Myocyte (in vitro differentiated cells): ENCODE measurements around the gene HOXB4. TPM values are rescaled to one million over a fixed set of nuclear protein-coding genes. Genes with fewer than 3 reads are reported as not detected.

Experiments used
- DNase-seq: peaks from one replicate; pipeline ENCODE4 v3.0.0-alpha.2; 2012; ENCODE audit warnings: low read depth
- total RNA-seq: library from RNA; depleted of rRNA; stranded (reverse); fragments of >200 nt; gene quantifications from 2 replicates; pipeline ENCODE4 v1.2.3, GENCODE V29; 2014

The HOXB4 gene
- total RNA-seq, 1 donor from 2014 or later: 4.1 TPM

DNA sequence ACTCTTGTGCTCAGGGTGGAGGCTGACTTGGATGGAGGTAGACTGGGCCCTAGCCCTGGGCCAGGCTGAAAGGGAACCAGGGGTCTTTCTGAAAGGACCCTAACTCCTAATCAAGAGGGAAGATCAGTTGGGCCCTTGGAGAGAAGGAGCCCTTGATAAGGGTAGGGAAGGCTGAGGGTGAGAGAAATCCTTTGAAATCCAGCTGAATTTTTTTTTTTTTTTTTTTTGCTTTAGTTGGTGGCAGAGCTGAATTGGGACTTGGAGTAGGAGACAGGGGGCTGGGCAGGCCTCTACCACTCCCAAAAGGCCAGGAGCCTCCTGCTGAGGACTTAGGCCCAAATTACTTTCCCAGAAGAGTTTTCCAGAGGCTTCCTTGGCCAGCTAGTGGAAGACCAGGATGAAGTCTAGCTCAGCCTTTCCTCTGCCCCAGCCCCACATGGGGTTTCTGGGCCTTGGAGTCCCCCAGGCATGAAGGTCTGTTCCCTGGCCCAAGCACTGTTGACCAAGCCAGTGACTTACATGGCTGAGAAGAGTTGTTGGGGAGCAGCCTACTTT lies 12.5 kb upstream of the HOXB4 start:
- no peak for DNase-seq

DNA sequence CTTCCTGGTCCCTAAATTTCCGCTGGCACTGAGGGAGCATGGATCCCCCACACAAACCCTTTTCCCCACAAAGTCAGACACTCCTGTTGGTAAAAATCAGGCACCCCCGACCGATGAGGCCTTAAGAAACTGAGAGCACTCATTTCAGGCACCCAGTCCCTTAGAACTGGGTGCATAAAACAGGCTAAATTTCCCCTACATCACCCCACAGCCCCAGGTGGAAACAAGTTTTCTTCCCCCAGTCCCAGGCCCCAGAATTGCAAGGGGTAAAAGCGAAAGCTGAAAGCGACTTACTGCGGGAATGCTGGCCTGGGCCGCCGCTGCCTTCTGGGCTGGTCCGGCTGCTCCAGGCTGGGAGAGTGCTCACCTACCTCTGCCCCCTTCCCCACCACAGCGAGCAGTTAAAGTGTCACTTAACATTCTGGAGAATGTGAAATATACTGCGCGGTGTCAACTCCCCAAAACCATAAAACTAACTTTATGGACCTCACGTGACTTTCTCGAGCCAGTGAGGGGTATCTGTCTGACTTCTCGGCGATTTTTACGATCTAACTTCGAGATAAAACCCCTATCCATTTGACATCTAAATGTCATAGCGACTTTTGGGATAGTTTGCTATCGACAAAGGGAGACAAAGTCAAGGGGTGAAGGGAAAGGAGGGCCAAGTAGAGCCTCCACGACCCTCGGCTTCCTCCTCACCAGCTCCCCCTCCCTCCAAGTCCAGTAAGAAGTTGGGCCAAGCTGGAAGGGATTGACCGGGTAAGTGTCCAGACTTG lies 11.9 kb upstream of the HOXB4 start, which contains the start of gene HOXB3:
Gene HOXB3, minus strand, starts transcription at position 411 of the 776 bp plus-strand sequence. CDS start 37,767 bp downstream, outside the sequence.
- no peak for DNase-seq

DNA sequence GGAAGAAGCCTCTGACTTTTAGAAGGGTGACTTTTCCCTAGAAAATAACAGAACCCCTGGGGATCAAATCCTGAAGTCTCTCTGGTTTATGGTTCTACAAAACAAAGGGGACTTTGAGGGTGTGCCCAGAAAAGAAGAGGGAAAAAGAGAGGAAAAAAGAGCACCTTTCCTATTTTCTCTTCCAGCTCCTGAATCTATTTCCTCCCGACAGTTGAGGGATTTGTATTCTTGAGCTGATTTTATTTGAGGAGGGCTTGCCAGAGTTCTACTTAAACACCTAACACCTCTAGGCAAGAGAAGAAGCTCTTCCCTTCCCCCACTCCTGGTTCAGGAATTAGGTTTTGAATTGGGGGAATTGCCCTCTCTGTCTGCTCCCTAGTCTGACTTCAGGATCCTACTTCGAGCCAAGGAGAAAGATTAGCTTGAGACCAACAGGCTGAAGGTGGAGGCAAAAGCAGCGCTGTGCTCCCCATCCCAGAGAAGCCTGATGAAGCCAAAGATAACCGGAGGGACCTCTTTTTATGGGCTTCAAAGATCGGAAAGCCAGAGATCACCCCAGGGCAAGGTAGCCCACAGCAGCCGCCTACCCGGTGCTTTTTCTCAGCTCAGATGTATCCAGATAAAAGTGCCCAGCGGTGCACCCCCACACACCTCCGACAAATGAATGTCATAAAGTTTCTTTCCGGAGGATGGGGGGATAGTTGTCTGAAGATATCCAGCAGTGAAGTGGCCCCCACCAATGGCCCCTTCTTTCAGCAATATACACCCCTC lies 11.1 kb upstream of the HOXB4 start:
- no peak for DNase-seq

DNA sequence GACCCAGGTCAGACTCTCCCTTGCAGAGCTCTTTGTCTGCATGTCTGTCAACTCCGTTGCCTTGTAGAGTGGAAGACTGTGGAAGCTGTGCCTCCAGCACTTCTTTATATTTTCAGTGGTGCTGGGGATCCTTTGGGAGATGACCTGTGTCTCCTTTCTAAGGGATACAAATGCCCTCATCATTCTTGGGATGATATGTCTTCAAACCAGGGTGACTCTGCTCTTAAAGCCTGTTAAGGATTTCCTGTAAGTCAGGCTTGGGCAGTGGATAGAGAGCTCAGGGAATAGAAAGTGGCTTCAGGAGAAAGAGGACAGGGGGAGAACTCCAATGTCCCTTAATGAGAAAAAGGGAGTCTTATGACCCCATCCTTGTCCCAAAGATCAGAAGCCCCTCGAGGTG lies 10.4 kb upstream of the HOXB4 start:
- no peak for DNase-seq

DNA sequence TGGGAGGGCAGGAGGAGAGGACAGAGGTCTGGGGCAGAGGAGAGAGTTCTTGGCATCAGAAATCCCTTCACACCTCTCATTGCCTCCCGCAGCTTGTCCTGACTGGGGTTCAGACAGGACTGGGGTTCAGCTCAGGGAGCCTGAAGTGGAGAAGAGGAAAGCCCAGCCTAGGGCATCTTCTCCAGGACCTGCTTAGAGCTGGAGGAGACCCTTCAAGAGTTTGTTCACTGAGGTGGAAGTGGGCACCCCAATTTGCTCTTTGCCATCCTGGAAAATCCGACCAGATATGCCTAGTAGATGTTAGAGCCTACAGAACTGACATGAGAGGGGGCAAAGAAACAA lies 9.9 kb upstream of the HOXB4 start:
- DNase-seq: no peak

DNA sequence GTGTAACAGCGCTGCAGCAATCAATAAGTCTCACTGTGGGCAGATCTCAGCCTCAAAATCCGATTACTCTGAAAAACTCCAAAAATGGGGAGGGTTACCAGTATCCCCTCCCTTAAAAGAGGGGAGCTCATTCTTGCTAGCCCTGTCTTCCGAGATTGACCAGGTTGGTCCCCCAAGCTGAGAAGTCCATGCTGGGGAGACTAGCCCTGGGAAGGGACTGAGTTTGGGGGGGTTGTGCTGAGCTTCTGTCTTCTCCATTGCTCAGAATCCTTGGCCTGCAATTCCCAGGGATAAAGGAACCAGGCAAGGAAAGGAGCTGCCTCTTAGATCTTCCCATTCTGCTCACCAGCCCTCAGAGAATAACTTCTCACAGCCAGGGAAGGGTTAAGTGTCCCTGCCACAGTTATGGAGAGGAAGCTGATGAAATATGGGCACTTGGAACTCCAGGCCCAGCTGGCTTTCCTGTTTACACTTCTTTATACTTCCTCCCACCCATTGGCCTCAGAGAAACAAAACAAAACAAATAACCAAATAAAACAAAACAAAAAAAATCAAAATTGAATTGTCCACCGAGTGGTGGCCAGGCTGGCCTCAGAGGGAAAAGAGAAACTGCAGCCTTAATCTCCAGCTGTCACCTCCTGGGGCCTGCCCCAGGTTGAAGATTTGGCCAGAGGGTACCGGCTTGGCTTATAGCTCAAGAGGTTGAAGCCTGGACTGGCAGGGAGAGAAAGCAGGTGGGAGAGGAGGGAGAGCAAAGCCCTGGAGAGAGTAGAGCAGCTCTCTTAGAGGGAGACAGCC lies 9.3 kb upstream of the HOXB4 start:
- no peak for DNase-seq

DNA sequence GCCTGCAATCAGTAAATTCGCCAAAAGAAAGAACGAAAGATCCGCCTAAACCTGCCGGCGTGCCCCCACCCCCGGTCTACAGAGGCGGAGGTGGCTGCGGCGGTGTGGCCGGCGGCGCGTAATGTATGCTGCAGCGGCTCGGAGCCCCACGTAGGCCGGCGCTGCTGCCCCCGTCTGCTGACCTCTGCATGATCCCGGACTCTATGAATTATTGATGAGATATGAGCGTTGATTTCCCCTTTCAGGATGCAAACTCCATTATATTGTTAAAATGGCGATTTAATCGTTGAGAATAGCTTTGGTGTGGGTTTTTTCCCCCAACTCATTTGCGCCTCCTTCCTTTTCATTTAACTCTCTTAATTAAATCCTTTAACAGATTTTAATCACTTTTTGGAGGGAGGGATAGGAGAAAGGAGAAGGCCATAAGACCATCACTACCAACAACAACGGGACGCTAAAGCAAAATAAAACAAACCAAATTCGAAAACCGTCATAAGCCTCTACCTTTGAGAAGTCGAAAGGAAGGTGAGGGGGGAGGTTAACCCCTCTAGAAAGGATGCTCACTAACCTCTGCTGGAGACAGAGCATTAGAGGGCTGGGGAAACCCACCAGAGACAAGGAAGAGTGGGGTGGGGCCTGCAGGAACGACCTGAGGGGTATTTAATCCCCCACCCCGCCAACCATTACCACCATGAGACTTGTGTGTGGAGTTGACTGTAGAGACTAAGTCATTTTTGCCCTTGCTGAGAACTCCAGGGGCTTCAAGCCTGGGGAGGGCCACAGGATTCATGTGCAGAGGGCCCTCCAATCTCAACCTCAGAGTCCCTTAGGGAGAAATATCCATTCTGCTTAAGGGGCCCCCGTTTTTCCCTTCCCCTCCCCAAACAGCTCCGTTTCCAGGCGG lies 8.5 kb upstream of the HOXB4 start:
- no peak for DNase-seq

DNA sequence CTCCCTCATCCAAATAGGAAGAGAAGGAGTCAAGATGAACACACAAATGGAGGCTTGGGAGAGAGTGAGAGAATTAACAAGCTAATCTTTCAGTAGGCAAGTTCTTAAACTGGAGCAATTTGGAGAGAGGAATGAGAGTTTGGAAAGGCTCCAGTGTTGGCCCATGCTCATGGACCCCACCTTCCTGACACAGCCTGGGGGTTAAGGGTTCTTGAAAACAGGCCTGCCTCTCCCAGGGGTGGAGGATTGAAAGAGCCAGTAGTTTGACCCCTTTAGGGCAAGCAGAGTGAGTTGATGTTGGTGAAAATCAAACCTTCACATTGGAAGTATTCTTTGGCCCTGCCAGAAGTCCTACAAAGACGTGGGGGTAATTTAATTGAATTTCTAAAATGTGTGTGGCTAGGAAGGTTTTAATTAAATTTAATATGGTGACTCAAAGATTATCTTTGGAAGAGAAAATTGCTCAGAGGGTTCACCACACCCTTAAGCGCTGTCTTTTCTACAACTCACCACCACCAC lies 6.1 kb upstream of the HOXB4 start:
- no peak for DNase-seq

DNA sequence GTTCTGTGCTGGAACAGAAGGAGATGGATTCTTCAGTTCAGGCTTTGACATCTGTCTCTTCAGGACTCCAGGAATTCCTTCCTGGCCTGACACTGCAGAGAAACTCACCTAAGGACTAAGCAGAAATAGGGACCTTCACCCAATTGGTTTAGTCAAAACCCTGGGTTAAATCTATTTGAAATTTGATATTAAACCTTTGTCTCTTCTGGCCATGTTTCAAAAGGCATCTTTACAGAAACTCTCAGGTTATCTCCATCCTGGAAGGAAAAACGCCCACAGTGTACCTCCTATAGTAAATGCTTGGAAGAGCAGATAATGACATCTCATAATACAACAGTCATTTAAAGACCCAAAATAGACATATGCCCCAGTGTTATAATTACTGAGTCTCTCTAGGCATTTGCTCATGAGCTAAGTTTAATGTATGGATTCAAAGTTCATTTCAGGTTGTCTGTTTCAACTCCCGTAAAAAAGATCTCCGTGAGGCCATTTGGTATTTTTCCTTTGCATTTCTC lies 5.6 kb upstream of the HOXB4 start:
- no peak for DNase-seq

DNA sequence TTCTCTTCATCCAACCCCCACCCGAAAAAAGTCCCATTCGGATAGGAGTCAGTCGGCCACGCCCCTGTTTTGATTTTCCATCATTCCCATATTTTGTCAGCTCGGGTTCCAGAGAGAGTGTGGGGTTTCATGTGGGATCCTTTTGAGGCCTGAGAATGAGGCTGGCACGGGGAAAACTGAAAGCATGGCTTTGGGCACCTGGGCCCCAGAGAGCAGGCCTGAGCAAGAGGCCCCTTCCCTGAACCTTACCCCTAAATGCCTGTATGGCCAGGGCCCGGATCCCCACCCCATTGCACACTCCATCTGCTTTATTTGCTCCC lies 4.6 kb upstream of the HOXB4 start:
- DNase-seq: no peak

DNA sequence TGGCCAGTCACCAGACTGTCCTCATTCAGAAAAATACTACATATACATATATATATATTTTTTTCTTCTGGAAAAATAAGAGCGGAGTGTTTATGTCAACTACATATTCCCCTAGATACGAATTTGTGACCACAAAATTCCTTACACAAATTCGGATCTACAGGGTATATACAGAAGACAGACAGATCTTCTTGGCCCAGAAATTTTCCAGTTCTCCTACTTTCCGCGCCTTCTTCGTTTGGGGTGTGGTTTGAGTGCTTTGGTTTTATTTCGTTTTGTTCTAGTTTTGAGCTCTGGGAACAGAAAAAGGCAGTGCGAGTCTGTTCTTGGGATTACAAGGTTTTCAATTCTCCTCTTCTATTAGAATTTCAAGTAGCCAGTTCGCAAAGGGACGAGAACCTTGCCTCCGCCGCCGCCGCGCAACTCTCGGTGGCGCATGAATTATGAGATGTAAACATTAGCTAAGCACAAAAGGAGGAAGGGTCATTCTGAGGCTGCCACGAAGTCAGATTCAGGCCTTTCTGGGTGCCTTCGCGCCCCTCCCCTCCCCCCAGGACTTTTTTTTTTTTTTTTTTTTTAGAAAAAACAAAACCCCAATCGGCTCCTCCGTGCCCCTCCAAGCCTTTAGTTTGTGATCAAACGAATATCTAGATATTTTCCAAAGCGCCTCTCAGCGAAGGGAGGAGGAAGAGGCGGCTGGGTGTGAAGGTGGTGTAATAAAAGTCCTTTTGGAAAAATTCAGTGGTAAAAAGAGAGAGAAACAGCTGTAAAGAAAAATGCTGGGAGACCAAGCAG lies 1.8 kb upstream of the HOXB4 start:
- no peak for DNase-seq

DNA sequence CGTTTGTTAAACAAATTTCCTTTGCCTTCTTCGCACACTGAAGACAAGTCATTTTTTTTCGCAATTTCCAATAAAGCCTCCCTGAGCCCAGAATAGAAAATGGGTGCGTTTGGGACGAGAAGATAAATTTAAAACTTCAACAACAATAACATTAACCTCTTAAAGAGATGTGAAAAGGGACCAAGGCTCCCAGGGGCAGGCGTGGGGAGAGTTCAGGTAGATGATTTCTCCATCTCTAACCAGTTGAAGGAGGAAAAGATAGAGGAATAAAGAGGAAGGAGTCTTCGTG lies 1.3 kb upstream of the HOXB4 start:
- DNase-seq: no peak

DNA sequence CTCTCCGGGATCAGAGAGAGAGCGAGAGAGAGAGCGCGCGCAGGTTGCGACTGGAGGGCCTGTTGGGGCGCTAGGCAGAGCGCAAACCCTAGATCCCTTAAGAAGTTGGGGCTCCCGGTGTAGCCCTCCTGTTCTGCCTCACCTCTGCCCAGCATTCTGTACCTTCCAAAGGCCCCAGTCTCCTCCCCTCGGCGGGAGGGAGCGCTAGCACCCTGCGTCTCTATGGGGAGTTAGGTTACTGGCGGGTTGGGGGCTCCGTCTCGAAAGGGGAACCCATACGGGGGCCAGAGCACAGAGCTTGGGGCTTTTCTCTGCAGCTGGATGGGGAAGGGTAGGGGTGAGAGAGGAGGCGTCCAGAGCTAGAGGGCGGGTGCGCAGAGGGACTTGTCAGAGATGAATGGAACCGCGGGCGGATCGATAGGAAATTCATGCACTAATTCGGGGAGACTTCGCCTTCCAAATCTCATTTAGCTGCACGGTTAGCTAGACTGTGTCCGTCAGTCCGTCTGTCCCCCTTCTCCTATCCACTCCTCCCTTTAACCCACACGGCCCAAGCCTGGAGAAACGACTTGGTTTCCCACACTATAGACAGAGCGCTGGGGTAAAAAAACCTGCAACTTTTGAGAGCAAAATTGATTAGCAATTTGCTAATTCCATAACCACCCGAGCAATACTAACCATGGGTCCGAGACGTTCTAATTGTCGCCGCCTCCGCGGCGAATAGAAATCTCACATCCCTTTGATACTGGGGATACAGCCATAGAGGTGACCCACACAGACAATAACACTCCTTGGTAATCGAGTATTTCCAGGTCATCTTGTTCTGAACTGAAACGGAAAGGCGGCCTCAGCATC lies 693 bp upstream of the HOXB4 start:
- DNase-seq: no peak

DNA sequence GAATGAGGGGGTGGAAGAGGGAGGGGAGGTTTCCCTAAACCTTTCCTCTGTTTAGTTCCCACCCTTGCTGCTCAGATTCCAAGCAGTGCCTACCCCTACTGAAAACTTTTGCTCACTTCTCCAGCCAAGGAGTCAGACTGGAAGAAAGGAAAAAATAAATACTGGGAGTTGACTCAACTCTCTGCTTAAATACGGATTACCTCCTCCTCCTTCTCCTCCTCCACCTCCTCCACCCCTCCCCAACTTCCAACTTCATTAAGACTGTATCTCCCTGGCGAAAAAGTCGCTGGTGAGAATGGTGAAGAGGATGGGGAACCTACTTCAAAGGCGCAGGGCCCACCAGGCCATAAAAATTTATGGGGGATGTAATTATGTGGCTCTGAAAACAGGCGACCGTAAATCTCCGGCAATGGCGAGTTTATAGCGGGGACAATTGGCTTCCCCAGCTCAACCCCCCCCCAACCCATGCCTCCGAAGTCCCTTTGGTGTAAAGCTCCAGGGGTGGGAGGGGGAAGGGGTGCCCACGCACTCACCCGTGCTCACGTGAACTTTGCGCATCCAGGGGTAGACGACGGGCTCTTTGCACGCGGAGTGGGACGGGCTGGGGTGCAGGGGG lies 712 bp downstream of the HOXB4 start:
- DNase-seq: no peak

DNA sequence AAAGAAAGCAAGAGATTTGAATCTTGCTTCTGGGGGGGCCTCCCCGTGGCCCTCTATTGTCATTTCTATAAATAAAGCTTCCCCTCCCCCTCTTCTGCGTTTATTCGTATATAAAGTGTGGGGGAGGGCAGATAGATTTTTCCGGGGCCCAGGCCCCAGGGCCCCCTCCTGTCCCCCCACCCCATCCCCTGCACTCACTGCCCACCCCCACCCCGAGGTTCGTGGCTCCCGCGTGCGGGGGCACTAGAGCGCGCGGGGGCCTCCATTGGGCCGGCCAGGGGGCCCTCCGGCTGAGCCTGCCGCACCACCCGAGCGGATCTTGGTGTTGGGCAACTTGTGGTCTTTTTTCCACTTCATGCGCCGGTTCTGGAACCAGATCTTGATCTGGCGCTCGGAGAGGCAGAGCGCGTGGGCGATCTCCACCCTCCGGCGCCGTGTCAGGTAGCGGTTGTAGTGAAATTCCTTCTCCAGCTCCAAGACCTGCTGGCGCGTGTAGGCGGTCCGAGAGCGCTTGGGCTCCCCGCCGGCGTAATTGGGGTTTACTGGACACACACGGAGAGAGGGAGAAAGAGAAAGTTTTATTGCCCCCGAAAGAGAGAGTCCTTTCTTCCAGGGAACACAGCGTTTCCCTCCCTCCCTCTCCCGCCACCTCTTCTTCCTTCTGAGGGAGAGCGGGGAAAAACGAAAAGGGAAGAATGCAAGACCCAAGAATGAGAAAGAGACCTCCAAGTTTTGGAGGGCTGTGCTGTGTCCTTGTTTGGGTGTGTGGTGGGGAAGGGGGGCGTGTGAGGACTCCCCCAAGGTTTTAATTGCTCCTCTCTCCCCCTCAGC lies 1.5 kb downstream of the HOXB4 start:
- DNase-seq: no peak

DNA sequence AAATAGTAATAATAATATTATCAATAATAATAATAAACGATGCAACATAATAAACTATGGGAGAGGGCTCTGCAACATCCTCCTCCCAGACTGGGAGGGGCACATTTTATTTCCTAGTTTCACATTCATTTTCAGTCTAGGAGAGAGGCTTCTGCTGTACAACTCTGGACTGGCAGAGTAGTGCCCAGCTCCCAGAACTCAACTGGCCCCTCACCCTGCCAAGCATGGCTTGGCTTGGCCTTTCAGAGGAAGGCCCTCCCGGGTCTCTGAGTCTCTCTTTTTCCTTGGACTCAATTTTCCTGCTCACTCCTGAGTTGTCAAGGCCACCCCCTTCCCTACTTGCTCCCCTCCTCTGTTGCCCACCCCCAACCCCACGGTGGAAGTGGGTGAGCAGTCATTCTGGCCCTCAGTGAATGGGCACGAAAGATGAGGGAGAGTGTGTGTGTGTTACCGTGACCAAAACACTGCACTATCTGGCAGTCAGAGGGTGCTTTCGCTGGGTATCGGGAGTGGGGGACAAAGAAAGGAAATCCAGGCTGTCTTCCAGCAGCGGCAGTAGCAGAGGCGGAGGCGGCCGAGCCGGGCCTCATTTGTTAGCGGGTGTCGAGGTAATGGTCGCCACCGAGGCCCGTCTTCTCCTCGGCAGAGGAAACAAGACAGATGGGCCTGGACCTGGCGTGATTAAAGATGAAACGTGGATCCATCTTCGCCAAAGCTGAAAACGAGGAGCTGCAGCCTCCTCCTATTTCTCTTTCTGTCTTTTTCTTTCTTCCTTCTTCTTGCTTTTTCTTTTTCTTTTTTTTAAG lies 2.3 kb downstream of the HOXB4 start:
- DNase-seq: no peak
